ENCODE results near the gene DNAH6. TPM values are rescaled to one million over a fixed set of nuclear protein-coding genes. Genes with fewer than 3 reads are reported as not detected.

DNAH6 gene
- total RNA-seq, 1 donor from 2014 or later = 6.3 TPM

DNA sequence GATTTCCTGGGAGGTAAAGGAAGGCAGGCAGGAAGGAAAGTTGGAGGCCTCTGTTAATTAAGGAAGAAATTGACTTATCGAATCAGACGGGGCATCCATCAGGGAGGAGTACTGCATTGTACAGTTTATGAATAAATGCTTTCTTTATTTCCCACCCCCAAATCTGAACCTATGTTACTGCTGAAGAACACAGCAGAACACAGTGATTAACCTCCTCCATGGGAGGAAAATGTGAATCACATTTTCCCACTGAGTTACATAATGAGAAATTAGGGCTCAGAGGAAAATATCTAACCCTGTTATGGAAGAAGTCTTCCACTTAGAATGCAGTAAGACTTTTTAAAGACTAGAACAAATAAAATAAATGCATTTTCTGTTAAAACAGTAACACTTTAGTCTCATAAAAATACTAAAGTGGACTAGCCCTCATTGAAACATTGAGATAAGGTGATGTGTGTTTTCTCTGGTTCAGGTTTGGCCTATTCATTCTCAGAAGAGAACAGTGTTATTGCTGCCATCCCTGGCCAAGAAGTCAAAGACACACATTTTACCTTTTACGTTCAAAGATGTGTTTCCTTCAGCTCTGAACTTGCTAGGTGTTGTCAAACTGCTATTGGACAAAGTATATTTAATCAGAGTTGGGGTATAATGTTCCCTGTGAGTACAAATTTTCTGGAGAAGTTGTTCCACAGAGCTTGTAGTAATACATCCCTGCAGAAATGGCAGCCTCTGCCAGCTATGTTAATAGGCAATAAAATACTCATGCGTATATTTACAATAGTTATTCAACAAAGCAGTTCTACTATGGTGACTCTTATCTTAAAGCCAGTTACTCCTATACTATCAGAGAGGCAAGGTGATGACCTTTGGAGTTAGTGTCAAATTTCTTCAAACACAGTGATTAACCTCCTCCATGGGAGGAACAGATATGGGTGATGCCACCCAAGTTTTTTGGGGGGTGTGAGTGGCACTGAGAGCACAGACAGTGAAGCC is 11.1 kb downstream of the DNAH6 start:
- ATAC-seq (no peak), DNase-seq (no peak)
- Histone ChIP-seq H3K9me3 (no peaks in the 10 kb centered on the region), H3K36me3 (no peaks in the 10 kb centered on the region), H3K4me1 (no peaks in the 10 kb centered on the region), H3K27ac (no peak overlapping the region), H3K27me3 (ENCODE audit: low read depth) (no peaks in the 10 kb centered on the region), H3K4me3 (no peak overlapping the region)
- TF ChIP-seq, protein P1, sequence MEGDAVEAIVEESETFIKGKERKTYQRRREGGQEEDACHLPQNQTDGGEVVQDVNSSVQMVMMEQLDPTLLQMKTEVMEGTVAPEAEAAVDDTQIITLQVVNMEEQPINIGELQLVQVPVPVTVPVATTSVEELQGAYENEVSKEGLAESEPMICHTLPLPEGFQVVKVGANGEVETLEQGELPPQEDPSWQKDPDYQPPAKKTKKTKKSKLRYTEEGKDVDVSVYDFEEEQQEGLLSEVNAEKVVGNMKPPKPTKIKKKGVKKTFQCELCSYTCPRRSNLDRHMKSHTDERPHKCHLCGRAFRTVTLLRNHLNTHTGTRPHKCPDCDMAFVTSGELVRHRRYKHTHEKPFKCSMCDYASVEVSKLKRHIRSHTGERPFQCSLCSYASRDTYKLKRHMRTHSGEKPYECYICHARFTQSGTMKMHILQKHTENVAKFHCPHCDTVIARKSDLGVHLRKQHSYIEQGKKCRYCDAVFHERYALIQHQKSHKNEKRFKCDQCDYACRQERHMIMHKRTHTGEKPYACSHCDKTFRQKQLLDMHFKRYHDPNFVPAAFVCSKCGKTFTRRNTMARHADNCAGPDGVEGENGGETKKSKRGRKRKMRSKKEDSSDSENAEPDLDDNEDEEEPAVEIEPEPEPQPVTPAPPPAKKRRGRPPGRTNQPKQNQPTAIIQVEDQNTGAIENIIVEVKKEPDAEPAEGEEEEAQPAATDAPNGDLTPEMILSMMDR (IDR thresholded peaks at IDR 0.05) = no peak
- intact Hi-C loops (cut with DNase I) = no loop called here

DNA sequence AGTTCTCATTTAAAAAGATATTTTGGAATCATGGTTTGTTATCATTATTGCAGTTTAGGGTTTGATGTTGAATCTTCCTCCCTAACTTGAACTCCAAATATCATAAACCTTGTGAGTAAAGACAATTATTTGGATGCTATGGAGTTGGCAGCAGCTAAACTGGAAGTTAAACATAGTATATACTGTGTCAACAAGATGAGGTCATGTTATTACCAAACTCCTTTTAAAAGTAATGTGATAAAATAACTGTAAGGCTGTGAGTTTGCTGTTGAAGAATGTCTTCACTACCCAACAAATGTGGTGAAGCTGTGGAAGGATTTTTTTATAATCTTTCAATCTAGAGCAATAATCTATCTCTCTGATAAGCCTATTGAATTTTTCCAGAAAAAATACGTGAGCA is 16.0 kb downstream of the DNAH6 start:
- Histone ChIP-seq H3K27ac (no peak overlapping the region), H3K36me3 (no peaks in the 10 kb centered on the region), H3K27me3 (ENCODE audit: low read depth) (no peaks in the 10 kb centered on the region), H3K4me1 (no peaks in the 10 kb centered on the region), H3K4me3 (no peak overlapping the region), H3K9me3 (no peaks in the 10 kb centered on the region)
- ATAC-seq (no peak), DNase-seq (no peak)
- intact Hi-C loops (cut with DNase I) = no loop called here
- TF ChIP-seq, protein P1 (IDR thresholded peaks at IDR 0.05) = no peak

DNA sequence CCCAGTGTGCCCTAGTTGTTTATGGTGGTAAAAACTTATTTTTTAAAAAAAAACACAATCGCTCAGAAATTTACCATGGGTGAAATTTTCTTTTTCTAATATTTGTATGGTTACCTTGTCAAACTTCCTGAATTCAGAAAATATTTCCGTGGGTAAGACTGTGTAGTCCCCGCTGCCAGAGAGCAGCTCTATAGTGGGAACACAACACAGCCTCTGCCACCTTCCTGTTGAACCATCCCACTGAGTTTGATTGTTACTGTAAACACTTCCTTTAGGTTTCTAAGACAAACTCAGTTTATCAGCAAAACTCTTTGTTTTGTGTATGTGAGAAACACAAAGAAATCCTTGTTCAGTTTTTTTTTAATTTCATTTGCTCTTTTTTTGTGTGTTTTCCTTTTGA is 17.9 kb downstream of the DNAH6 start:
- intact Hi-C loops (cut with DNase I) = no loop called here
- no peak overlapping the region for H3K4me3 ChIP-seq
- no peaks in the 10 kb centered on the region for H3K9me3 ChIP-seq
- no peak for ATAC-seq
- no peak for DNase-seq
- no peaks in the 10 kb centered on the region for H3K27me3 ChIP-seq (ENCODE audit: low read depth)
- H3K27ac ChIP-seq = no peak overlapping the region
- H3K4me1 ChIP-seq = no peaks in the 10 kb centered on the region
- H3K36me3 ChIP-seq = no peaks in the 10 kb centered on the region
- TF ChIP-seq, protein P1 (IDR thresholded peaks at IDR 0.05) = no peak

DNA sequence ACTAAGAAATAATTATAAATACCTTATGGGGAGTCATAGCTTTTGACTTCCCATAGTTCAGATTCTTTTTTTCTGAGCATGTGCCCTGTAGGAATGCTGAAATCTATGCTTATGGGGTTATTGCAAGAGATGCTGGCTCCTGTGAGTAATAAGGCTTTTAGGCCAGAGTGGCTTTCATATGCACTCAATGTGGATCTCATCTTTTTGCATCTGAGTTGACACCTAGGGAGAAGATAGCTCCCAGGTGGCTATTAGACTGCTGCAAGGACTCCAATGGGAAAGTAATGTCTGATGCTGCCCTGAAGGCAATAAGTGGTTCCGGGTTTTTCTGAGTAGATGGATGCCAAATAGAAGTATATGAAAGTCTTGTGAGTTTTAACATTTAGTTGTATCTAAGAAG is 21.0 kb downstream of the DNAH6 start:
- intact Hi-C loops (cut with DNase I) = no loop called here
- no peaks in the 10 kb centered on the region for H3K9me3 ChIP-seq
- ATAC-seq = no peak

DNA sequence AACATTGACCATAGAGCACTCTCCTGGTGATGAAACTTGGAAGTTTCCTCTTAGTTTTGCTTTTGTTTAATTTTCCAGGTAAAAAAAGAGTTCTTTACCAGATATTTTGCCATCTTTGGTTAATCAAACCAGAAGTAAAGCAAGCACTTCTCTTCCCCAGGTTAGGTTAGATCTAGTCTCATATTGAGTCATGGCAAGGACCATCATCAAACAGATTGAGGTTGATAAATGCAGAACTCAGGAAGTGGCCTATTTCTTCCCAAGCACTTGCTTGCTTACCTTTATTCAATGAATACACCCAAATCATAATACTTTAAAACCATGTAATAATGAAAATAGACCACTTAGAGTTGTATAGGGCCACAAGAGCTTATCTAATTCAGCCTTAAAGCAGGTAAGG is 23.4 kb downstream of the DNAH6 start:
- Histone ChIP-seq H3K36me3 (no peaks in the 10 kb centered on the region), H3K9me3 (no peaks in the 10 kb centered on the region), H3K4me3 (no peak overlapping the region), H3K27me3 (ENCODE audit: low read depth) (no peaks in the 10 kb centered on the region), H3K27ac (no peak overlapping the region), H3K4me1 (no peaks in the 10 kb centered on the region)
- TF ChIP-seq, protein P1 (IDR thresholded peaks at IDR 0.05) = no peak
- ATAC-seq = no peak
- DNase-seq = no peak
- intact Hi-C loops (cut with DNase I) = no loop called here

More for the DNA sequence above, 21.0 kb downstream of the DNAH6 start:
- Histone ChIP-seq H3K4me3 (no peak overlapping the region), H3K27ac (no peak overlapping the region), H3K4me1 (no peaks in the 10 kb centered on the region), H3K36me3 (no peaks in the 10 kb centered on the region), H3K27me3 (ENCODE audit: low read depth) (no peaks in the 10 kb centered on the region)
- no peak for DNase-seq
- TF ChIP-seq, protein P1 (IDR thresholded peaks at IDR 0.05) = no peak

All from lower lobe of right lung (tissue), 2 donors.